ENCODE measurements around the gene IRF5.

GRCh38 chr7:128902761-128903585, 34.8 kb upstream of the IRF5 start:
- TF ChIP-seq ZNF384 (IDR thresholded peaks at IDR 0.05) (no peak), LEF1 (IDR thresholded peaks at IDR 0.05; ENCODE audit: borderline replicate concordance) (no peak)
